SK-N-SH treated with all-trans-retinoic acid at 6 μM for 48 hours (cell line): ENCODE measurements around the gene MREG.

Source experiments
- ATAC-seq: fragments of 200-7000 bp; cut with Tn5 transposase; 3 replicates; pipeline ENCODE4 v1.9.1; 2020; ENCODE audit warnings: mild to moderate bottlenecking, moderate library complexity
- ARNTL ChIP-seq: fragments of 450-650 bp; formaldehyde crosslinking; IDR thresholded peaks from 2 replicates; pipeline ENCODE4 v1.5.0; 2020; ENCODE audit warnings: low read depth, mild to moderate bottlenecking, moderate library complexity, borderline replicate concordance
- BACH2 ChIP-seq: fragments of 250-450 bp; sonication (Bioruptor Pico); IDR thresholded peaks from 2 replicates; pipeline ENCODE4 v1.9.0; 2021; ENCODE audit warnings: mild to moderate bottlenecking, borderline replicate concordance
- CSDC2 ChIP-seq: fragments of 250-450 bp; sonication (Bioruptor Pico); IDR thresholded peaks from 2 replicates; pipeline ENCODE4 v1.5.0; 2020; ENCODE audit warnings: mild to moderate bottlenecking, moderate library complexity
- ESRRG ChIP-seq: fragments of 250-450 bp; sonication (Bioruptor Pico); IDR thresholded peaks from 2 replicates; pipeline ENCODE4 v1.6.1; 2021; ENCODE audit warnings: mild to moderate bottlenecking
- GLIS3 ChIP-seq: fragments of 250-450 bp; sonication (Bioruptor Pico); IDR thresholded peaks from 2 replicates; pipeline ENCODE4 v1.5.0; 2020; ENCODE audit warnings: mild to moderate bottlenecking, moderate library complexity
- ISL1 ChIP-seq: fragments of 250-450 bp; sonication (Bioruptor Pico); IDR thresholded peaks from 2 replicates; pipeline ENCODE4 v2.1.2; 2022; ENCODE audit warnings: mild to moderate bottlenecking, moderate library complexity
- OSR1 ChIP-seq: fragments of 250-450 bp; sonication (Bioruptor Pico); IDR thresholded peaks from 2 replicates; pipeline ENCODE4 v1.8.0; 2022; ENCODE audit warnings: moderate library complexity, mild to moderate bottlenecking, inconsistent platforms
- PPARA ChIP-seq: fragments of 250-450 bp; sonication (Bioruptor Pico); IDR thresholded peaks from 2 replicates; pipeline ENCODE4 v1.5.0; 2020; ENCODE audit warnings: mild to moderate bottlenecking, borderline replicate concordance
- RARB ChIP-seq: fragments of 250-450 bp; sonication (Bioruptor Pico); IDR thresholded peaks from 2 replicates; pipeline ENCODE4 v1.8.0; 2021; ENCODE audit warnings: mild to moderate bottlenecking, moderate library complexity
- SNAI2 ChIP-seq: fragments of 250-450 bp; sonication (Bioruptor Pico); IDR thresholded peaks from 2 replicates; pipeline ENCODE4 v1.5.0; 2020; ENCODE audit warnings: mild to moderate bottlenecking, moderate library complexity
- TCF4 ChIP-seq: fragments of 250-450 bp; sonication (Bioruptor Pico); IDR thresholded peaks from 2 replicates; pipeline ENCODE4 v1.8.0; 2021; ENCODE audit warnings: mild to moderate bottlenecking, moderate library complexity, borderline replicate concordance
- TOX ChIP-seq: fragments of 250-450 bp; sonication (Bioruptor Pico); IDR thresholded peaks from 2 replicates; pipeline ENCODE4 v1.8.0; 2021; ENCODE audit warnings: mild to moderate bottlenecking, moderate library complexity, borderline replicate concordance
- ZC3H10 ChIP-seq: fragments of 250-450 bp; sonication (Bioruptor Pico); IDR thresholded peaks from 2 replicates; pipeline ENCODE4 v1.5.1; 2021; ENCODE audit warnings: mild to moderate bottlenecking, moderate library complexity
- ZFP3 ChIP-seq: fragments of 250-450 bp; sonication (Bioruptor Pico); IDR thresholded peaks from 2 replicates; pipeline ENCODE4 v1.5.0; 2020; ENCODE audit warnings: mild to moderate bottlenecking, moderate library complexity
- ZFP30 ChIP-seq: fragments of 450-650 bp; formaldehyde crosslinking; IDR thresholded peaks from 2 replicates; pipeline ENCODE4 v1.5.0; 2022; ENCODE audit warnings: mild to moderate bottlenecking, moderate library complexity
- ZNF70 ChIP-seq: fragments of 450-650 bp; formaldehyde crosslinking; IDR thresholded peaks from 2 replicates; pipeline ENCODE4 v1.5.0; 2020; ENCODE audit warnings: mild to moderate bottlenecking, moderate library complexity
- ZNF8 ChIP-seq: fragments of 450-650 bp; formaldehyde crosslinking; IDR thresholded peaks from 2 replicates; pipeline ENCODE4 v1.5.0; 2020; ENCODE audit warnings: mild to moderate bottlenecking, moderate library complexity
- TF ChIP-seq, protein P1 (sequence below): fragments of 250-450 bp; sonication (Bioruptor Pico); IDR thresholded peaks from 2 replicates; pipeline ENCODE4 v1.8.0; 2020; ENCODE audit warnings: mild to moderate bottlenecking, moderate library complexity, borderline replicate concordance
- TF ChIP-seq, protein P2 (sequence below): fragments of 250-450 bp; sonication (Bioruptor Pico); IDR thresholded peaks from 2 replicates; pipeline ENCODE4 v1.8.0; 2021; ENCODE audit warnings: low read depth, mild to moderate bottlenecking, moderate library complexity, borderline replicate concordance
- TF ChIP-seq, protein P3 (sequence below): fragments of 250-450 bp; sonication (Bioruptor Pico); IDR thresholded peaks from 2 replicates; pipeline ENCODE4 v1.5.1; 2021; ENCODE audit warnings: mild to moderate bottlenecking, moderate library complexity
- TF ChIP-seq, protein P4 (sequence below): fragments of 250-450 bp; sonication (Bioruptor Pico); IDR thresholded peaks from 2 replicates; pipeline ENCODE4 v1.5.1; 2020; ENCODE audit warnings: low read depth, mild to moderate bottlenecking, moderate library complexity
- TF ChIP-seq, protein P5 (sequence below): fragments of 250-450 bp; sonication (Bioruptor Pico); IDR thresholded peaks from 2 replicates; pipeline ENCODE4 v1.5.0; 2020; ENCODE audit warnings: mild to moderate bottlenecking, moderate library complexity

MREG gene

DNA sequence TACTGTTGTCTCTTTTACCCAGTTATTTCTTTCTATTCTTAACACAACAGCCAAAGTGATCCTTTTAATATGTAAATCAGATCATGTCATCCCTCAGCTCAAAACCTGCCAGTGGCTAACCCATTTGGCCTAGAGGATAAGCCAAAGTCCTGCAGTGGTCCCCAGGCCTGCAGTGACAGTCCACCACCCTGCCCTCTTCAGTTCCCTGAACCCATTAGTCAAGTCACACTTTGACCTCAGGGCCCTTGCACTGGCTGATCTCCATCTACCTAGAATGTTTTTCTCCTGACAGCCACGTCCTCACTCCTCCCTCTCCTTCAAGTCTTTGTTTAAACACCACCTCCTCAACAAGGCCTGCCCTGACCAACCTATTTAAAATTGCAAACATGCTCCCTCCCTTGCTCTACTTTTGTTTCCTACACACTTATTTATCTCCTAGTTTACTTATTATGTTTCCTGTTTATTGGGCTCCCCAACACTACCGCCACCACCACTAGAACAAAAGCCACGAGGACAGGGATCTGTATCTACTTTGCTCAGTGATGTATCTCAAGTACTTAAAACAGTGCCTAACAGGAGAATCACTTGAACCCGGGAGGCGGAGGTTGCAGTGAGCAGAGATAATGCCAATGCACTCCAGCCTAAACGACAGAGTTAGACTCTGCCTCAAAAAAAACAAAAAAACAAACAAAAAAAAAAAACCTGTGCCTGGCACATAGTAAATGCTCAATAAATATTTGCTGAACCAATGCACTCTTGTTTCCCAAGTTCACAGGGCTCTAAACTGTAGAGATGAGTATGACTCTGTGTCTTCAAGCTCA lies 9.3 kb downstream of the MREG start:
- no peak for ATAC-seq
- TF ChIP-seq, protein P1, sequence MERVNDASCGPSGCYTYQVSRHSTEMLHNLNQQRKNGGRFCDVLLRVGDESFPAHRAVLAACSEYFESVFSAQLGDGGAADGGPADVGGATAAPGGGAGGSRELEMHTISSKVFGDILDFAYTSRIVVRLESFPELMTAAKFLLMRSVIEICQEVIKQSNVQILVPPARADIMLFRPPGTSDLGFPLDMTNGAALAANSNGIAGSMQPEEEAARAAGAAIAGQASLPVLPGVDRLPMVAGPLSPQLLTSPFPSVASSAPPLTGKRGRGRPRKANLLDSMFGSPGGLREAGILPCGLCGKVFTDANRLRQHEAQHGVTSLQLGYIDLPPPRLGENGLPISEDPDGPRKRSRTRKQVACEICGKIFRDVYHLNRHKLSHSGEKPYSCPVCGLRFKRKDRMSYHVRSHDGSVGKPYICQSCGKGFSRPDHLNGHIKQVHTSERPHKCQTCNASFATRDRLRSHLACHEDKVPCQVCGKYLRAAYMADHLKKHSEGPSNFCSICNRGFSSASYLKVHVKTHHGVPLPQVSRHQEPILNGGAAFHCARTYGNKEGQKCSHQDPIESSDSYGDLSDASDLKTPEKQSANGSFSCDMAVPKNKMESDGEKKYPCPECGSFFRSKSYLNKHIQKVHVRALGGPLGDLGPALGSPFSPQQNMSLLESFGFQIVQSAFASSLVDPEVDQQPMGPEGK (CRISPR knock-in tag), result no peak
- TF ChIP-seq ZNF8 (CRISPR knock-in tag), result no peak
- no peak for TF ChIP-seq ZFP30
- TF ChIP-seq SNAI2 (CRISPR knock-in tag), result no peak
- no peak for TF ChIP-seq ARNTL (CRISPR knock-in tag)
- no peak for TF ChIP-seq TCF4 (CRISPR knock-in tag)

DNA sequence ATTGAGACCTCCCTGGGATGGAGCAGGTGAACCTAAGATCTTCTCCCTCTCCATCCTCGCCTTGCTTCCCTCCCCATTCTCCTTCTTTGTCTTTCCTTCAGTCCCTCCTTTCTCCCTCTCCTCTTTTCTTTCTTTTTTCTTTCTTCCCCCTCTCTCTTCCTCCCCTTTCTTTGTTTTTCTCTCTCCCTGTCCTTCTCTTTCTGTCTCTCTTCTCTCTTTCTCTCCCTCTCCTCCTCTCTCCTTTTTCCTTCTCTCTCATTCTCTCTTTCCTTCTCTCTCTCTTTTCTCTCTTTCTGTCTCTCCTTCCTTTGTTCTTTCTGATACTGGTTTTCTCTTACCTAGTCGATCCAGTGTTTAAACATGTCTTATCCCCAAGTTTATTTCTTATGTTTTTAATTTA lies 10.7 kb downstream of the MREG start:
- TF ChIP-seq GLIS3 (CRISPR knock-in tag) (no peak), BACH2 (no peak), ZNF8 (CRISPR knock-in tag) (no peak), ZFP3 (CRISPR knock-in tag) (no peak), RARB (CRISPR knock-in tag) (no peak), ARNTL (CRISPR knock-in tag) (no peak), ZFP30 (no peak), TOX (CRISPR knock-in tag) (no peak), ESRRG (CRISPR knock-in tag) (no peak)
- TF ChIP-seq, protein P2, sequence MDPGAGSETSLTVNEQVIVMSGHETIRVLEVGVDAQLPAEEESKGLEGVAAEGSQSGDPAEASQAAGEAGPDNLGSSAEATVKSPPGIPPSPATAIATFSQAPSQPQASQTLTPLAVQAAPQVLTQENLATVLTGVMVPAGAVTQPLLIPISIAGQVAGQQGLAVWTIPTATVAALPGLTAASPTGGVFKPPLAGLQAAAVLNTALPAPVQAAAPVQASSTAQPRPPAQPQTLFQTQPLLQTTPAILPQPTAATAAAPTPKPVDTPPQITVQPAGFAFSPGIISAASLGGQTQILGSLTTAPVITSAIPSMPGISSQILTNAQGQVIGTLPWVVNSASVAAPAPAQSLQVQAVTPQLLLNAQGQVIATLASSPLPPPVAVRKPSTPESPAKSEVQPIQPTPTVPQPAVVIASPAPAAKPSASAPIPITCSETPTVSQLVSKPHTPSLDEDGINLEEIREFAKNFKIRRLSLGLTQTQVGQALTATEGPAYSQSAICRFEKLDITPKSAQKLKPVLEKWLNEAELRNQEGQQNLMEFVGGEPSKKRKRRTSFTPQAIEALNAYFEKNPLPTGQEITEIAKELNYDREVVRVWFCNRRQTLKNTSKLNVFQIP (CRISPR knock-in tag), result no peak
- TF ChIP-seq, protein P3, sequence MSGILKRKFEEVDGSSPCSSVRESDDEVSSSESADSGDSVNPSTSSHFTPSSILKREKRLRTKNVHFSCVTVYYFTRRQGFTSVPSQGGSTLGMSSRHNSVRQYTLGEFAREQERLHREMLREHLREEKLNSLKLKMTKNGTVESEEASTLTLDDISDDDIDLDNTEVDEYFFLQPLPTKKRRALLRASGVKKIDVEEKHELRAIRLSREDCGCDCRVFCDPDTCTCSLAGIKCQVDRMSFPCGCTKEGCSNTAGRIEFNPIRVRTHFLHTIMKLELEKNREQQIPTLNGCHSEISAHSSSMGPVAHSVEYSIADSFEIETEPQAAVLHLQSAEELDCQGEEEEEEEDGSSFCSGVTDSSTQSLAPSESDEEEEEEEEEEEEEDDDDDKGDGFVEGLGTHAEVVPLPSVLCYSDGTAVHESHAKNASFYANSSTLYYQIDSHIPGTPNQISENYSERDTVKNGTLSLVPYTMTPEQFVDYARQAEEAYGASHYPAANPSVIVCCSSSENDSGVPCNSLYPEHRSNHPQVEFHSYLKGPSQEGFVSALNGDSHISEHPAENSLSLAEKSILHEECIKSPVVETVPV (CRISPR knock-in tag), result no peak
- TF ChIP-seq, protein P4, sequence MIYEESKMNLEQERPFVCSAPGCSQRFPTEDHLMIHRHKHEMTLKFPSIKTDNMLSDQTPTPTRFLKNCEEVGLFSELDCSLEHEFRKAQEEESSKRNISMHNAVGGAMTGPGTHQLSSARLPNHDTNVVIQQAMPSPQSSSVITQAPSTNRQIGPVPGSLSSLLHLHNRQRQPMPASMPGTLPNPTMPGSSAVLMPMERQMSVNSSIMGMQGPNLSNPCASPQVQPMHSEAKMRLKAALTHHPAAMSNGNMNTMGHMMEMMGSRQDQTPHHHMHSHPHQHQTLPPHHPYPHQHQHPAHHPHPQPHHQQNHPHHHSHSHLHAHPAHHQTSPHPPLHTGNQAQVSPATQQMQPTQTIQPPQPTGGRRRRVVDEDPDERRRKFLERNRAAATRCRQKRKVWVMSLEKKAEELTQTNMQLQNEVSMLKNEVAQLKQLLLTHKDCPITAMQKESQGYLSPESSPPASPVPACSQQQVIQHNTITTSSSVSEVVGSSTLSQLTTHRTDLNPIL (CRISPR knock-in tag), result no peak
- TF ChIP-seq, all 23 proteins: peak for 0
- no peak for ATAC-seq

DNA sequence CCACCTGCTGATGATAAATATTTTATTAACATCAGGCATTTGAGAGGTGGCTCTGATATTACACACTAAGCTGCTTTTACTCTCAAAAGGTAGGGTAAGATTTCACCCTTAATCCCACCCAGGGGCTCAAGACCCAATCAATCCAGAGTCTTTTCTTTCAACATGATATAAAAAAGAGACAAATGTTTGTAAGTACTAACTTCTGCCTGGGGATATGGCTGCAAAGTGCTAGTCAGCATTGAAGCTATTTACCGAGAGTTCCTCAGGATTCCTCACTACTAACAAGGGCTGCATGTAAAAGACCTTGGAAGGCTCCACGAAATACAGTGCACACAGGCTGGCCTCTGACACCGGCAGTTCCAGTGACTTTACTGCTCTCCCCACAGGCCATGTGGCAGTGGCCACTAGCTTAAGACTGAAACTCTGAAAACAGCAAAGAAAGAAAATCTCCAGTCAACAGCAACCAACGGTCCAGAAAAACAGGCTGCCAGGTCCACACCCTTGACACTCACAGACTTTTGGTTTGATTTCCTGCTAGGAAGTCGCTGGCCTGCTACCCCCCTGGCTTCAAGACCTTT lies 11.2 kb downstream of the MREG start:
- no peak for ATAC-seq
- TF ChIP-seq, protein P5, sequence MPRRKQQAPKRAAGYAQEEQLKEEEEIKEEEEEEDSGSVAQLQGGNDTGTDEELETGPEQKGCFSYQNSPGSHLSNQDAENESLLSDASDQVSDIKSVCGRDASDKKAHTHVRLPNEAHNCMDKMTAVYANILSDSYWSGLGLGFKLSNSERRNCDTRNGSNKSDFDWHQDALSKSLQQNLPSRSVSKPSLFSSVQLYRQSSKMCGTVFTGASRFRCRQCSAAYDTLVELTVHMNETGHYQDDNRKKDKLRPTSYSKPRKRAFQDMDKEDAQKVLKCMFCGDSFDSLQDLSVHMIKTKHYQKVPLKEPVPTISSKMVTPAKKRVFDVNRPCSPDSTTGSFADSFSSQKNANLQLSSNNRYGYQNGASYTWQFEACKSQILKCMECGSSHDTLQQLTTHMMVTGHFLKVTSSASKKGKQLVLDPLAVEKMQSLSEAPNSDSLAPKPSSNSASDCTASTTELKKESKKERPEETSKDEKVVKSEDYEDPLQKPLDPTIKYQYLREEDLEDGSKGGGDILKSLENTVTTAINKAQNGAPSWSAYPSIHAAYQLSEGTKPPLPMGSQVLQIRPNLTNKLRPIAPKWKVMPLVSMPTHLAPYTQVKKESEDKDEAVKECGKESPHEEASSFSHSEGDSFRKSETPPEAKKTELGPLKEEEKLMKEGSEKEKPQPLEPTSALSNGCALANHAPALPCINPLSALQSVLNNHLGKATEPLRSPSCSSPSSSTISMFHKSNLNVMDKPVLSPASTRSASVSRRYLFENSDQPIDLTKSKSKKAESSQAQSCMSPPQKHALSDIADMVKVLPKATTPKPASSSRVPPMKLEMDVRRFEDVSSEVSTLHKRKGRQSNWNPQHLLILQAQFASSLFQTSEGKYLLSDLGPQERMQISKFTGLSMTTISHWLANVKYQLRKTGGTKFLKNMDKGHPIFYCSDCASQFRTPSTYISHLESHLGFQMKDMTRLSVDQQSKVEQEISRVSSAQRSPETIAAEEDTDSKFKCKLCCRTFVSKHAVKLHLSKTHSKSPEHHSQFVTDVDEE, result no peak
- TF ChIP-seq ZFP30 (no peak), PPARA (no peak), GLIS3 (CRISPR knock-in tag) (no peak), ZNF8 (CRISPR knock-in tag) (no peak), OSR1 (CRISPR knock-in tag) (no peak), SNAI2 (CRISPR knock-in tag) (no peak), ARNTL (CRISPR knock-in tag) (no peak), ISL1 (CRISPR knock-in tag) (no peak), ZC3H10 (no peak), ESRRG (CRISPR knock-in tag) (no peak), TCF4 (CRISPR knock-in tag) (no peak), ZFP3 (CRISPR knock-in tag) (no peak), CSDC2 (CRISPR knock-in tag) (no peak), ZNF70 (CRISPR knock-in tag) (no peak)
- TF ChIP-seq, protein P2 (CRISPR knock-in tag), result no peak
- TF ChIP-seq, protein P3 (CRISPR knock-in tag), result no peak
